HEK293 (cell line): ENCODE data around the gene EGR1.

Experiments used
- GLI2 ChIP-seq: fragments of 450-650 bp; formaldehyde crosslinking; IDR thresholded peaks from 2 replicates; pipeline ENCODE4; 2017; ENCODE audit warnings: missing biosample characterization, missing genetic modification characterization, low read depth, borderline replicate concordance
- ZNF266 ChIP-seq: fragments of 450-650 bp; formaldehyde crosslinking; IDR thresholded peaks from 2 replicates; pipeline ENCODE4 v1.5.1; 2016; ENCODE audit warnings: missing biosample characterization, missing genetic modification characterization, low read depth
- ZNF274 ChIP-seq, 2 experiments: fragments of 200-500 bp in 1 of 2; fragments of 450-650 bp in 1 of 2; sonication (Bioruptor generic) in 1 of 2; formaldehyde crosslinking in 1 of 2; IDR thresholded peaks; 2 replicates each; pipeline versions ENCODE4 v1.5.1 to v1.6.1; 2014 to 2016; ENCODE audit warnings: borderline replicate concordance in 1 of 2, inconsistent platforms in 1 of 2, low read length in 1 of 2, missing biosample characterization in 1 of 2, missing genetic modification characterization in 1 of 2
- ZNF626 ChIP-seq: fragments of 450-650 bp; sonication (Bioruptor Pico); formaldehyde crosslinking; IDR thresholded peaks from 2 replicates; pipeline ENCODE4 v1.5.1; 2018; ENCODE audit warnings: missing biosample characterization, missing genetic modification characterization, inconsistent platforms
- TF ChIP-seq, protein P1 (sequence below): fragments of 450-650 bp; formaldehyde crosslinking; IDR thresholded peaks from 2 replicates; pipeline ENCODE4 v1.5.1; 2016; ENCODE audit warnings: missing biosample characterization, missing genetic modification characterization
- TF ChIP-seq, protein P2 (sequence below): fragments of 450-650 bp; formaldehyde crosslinking; IDR thresholded peaks from 2 replicates; pipeline ENCODE4 v1.5.1; 2016; ENCODE audit warnings: missing biosample characterization, missing genetic modification characterization

- no peak for TF ChIP-seq ZNF626 (tag by site-specific recombination)
- TF ChIP-seq, protein P1, sequence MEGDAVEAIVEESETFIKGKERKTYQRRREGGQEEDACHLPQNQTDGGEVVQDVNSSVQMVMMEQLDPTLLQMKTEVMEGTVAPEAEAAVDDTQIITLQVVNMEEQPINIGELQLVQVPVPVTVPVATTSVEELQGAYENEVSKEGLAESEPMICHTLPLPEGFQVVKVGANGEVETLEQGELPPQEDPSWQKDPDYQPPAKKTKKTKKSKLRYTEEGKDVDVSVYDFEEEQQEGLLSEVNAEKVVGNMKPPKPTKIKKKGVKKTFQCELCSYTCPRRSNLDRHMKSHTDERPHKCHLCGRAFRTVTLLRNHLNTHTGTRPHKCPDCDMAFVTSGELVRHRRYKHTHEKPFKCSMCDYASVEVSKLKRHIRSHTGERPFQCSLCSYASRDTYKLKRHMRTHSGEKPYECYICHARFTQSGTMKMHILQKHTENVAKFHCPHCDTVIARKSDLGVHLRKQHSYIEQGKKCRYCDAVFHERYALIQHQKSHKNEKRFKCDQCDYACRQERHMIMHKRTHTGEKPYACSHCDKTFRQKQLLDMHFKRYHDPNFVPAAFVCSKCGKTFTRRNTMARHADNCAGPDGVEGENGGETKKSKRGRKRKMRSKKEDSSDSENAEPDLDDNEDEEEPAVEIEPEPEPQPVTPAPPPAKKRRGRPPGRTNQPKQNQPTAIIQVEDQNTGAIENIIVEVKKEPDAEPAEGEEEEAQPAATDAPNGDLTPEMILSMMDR (tag by site-specific recombination), result no peak
- TF ChIP-seq, protein P2, sequence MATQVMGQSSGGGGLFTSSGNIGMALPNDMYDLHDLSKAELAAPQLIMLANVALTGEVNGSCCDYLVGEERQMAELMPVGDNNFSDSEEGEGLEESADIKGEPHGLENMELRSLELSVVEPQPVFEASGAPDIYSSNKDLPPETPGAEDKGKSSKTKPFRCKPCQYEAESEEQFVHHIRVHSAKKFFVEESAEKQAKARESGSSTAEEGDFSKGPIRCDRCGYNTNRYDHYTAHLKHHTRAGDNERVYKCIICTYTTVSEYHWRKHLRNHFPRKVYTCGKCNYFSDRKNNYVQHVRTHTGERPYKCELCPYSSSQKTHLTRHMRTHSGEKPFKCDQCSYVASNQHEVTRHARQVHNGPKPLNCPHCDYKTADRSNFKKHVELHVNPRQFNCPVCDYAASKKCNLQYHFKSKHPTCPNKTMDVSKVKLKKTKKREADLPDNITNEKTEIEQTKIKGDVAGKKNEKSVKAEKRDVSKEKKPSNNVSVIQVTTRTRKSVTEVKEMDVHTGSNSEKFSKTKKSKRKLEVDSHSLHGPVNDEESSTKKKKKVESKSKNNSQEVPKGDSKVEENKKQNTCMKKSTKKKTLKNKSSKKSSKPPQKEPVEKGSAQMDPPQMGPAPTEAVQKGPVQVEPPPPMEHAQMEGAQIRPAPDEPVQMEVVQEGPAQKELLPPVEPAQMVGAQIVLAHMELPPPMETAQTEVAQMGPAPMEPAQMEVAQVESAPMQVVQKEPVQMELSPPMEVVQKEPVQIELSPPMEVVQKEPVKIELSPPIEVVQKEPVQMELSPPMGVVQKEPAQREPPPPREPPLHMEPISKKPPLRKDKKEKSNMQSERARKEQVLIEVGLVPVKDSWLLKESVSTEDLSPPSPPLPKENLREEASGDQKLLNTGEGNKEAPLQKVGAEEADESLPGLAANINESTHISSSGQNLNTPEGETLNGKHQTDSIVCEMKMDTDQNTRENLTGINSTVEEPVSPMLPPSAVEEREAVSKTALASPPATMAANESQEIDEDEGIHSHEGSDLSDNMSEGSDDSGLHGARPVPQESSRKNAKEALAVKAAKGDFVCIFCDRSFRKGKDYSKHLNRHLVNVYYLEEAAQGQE (tag by site-specific recombination), result no peak
- no peak for TF ChIP-seq GLI2 (tag by site-specific recombination)
- TF ChIP-seq ZNF266 (tag by site-specific recombination), result no peak
- TF ChIP-seq ZNF274 (IDR thresholded peaks at IDR 0.05; ENCODE audit: low read length), result no peak
- no peak for TF ChIP-seq ZNF274 (tag by site-specific recombination; IDR thresholded peaks at IDR 0.05; ENCODE audit: borderline replicate concordance)
Observed at GRCh38 chr5:138452720-138453119, 12.6 kb upstream of the EGR1 start.
